Measurements from ENCODE around the gene AQP5. TPM values are rescaled to one million over a fixed set of nuclear protein-coding genes. Genes with fewer than 3 reads are reported as not detected.

The AQP5 gene
- total and polyA plus RNA-seq, 4 donors, result 0.20 to 2.4 (median 1.4) TPM

DNA sequence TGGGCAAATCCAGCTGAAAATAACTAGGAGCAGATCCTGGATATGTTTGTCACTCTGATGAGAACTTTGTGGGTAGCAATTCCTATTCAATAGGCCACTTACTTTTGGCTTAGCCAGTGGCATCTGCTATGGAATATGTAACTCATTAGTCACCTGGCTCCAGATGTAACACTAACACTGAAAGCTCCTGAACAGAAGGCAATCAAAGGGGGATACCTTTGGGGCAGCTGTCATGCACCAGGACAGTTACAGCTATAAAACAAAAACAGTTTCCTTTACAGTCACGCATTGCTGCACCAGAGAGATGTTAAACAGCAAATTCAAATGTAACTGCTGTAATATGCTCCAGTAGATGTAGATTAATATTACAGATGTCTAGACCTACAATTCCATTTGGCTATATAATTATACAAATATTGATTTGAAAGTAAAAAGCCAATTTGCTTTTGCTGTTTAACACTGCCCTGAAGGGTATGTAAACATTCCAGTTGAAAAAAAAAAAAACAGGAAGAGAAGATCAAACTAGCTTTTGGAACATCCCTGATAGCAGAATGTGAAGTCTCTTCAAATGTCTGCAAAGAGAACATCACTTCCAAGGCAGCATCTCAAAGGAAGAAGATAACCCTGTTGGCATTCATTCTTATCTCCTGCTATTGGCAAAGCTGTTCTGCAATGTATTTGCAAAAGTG is 45.2 kb downstream of the AQP5 start:
- DNase-seq (ENCODE audit: low read depth in 4 of 6, low spot score in 6 of 6), result peak in 1 of 6 donors; percentile 68
- H3K36me3 ChIP-seq (ENCODE audit: control insufficient read depth, insufficient read depth, low read length), result peaks cover under 1% of the 10 kb centered on the region
- H3K4me1 ChIP-seq (ENCODE audit: control insufficient read depth, insufficient read depth, low read length), result no peaks in the 10 kb centered on the region
- no peaks in the 10 kb centered on the region for H3K27me3 ChIP-seq (ENCODE audit: control insufficient read depth, insufficient read depth, low read length)
- H3K27ac ChIP-seq (ENCODE audit: low read depth, low read length), result no peak overlapping the region
- no peaks in the 10 kb centered on the region for H3K9me3 ChIP-seq (ENCODE audit: control insufficient read depth, insufficient read depth, low read length)
- no peak overlapping the region for H3K4me3 ChIP-seq (ENCODE audit: low read depth, low read length)
- no CpG with 5 or more reads among the region's 1 CpG for WGBS (ENCODE audit: insufficient coverage)

DNA sequence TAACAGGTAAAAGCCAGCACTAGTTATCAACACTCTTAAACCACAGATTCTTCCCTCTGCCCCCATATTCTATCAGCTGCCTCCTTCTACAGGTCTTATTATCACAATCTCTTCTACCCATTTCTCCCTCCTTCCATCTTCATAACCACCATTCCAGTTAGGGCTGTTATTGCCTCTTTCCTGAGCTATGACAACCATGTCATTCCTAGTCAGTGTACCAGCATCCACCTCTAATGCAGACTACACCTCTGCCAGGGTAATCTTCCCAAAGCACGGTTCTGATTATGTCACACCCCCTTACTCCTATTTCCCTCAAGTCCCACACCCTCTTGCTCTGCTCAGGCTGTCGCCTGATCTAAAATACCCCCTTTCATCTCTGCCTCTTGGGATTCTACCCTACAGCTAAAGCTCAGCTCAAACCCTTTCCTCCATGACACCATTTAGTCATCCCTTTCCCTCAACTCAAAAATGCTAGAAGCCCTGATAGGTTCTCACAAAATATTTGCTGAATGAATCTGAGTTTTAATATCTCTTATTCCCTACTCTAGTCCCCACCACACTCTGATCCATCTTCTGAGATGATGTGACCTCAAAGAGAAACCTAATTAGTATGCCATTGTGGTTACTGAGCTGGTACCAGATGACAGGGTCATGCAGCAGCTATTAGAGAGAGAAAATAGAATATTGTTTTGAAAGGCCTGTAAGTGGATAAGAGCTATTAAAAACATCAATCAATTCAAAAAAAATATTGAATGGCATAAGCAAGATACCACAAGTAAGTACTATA is 51.9 kb downstream of the AQP5 start:
- 68% methylated on average over 2 of the region's 2 CpGs for WGBS (ENCODE audit: insufficient coverage)
- H3K27me3 ChIP-seq (ENCODE audit: control insufficient read depth, insufficient read depth, low read length), result no peaks in the 10 kb centered on the region
- H3K27ac ChIP-seq (ENCODE audit: low read depth, low read length), result no peak overlapping the region
- H3K4me1 ChIP-seq (ENCODE audit: control insufficient read depth, insufficient read depth, low read length), result no peaks in the 10 kb centered on the region
- H3K36me3 ChIP-seq (ENCODE audit: control insufficient read depth, insufficient read depth, low read length), result peaks cover 3% of the 10 kb centered on the region
- no peak for DNase-seq (ENCODE audit: low read depth in 4 of 6, low spot score in 6 of 6)
- H3K4me3 ChIP-seq (ENCODE audit: low read depth, low read length), result no peak overlapping the region
- no peaks in the 10 kb centered on the region for H3K9me3 ChIP-seq (ENCODE audit: control insufficient read depth, insufficient read depth, low read length)

DNA sequence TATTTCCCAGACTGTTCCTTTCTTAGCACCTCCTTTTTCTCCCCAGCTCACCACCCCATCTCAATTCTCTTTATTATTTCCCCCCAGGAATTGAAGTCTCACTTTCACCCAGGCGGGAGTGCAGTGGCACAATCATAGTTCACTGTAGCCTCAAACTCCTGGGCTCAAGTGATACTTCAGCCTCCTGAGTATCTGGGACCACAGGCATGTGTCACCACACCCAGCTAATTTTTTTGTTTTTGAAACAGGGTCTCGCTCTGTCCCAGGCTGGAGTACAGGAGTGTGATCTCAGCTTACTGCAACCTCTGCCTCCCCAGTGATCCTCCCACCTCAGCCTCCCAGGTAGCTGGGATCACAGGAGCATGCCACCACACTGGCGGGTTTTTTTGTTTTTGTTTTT is 52.7 kb downstream of the AQP5 start:
- Histone ChIP-seq H3K27me3 (ENCODE audit: control insufficient read depth, insufficient read depth, low read length) (no peaks in the 10 kb centered on the region), H3K9me3 (ENCODE audit: control insufficient read depth, insufficient read depth, low read length) (no peaks in the 10 kb centered on the region), H3K4me3 (ENCODE audit: low read depth, low read length) (no peak overlapping the region), H3K36me3 (ENCODE audit: control insufficient read depth, insufficient read depth, low read length) (peaks cover 3% of the 10 kb centered on the region), H3K4me1 (ENCODE audit: control insufficient read depth, insufficient read depth, low read length) (no peaks in the 10 kb centered on the region), H3K27ac (ENCODE audit: low read depth, low read length) (no peak overlapping the region)
- DNase-seq (ENCODE audit: low read depth in 4 of 6, low spot score in 6 of 6), result no peak
- WGBS (ENCODE audit: insufficient coverage), result 71% methylated on average over 1 of the region's 3 CpGs

Other genes with a start within 250 kb of the AQP5 start
- 100 to 1,000 TPM; 443 to 497 TPM for gene TMBIM6, start 220.3 kb upstream of the AQP5 start, total RNA-seq
- gene TMBIM6, start 220.3 kb upstream of the AQP5 start, polyA plus RNA-seq (ENCODE audit: insufficient read length in 2 of 2), result 100 to 1,000 TPM; 556 to 601 TPM
- 10 to 100 TPM; 13.4 to 21.0 TPM for gene NCKAP5L, start 133.5 kb upstream of the AQP5 start, total RNA-seq
- gene NCKAP5L, start 133.5 kb upstream of the AQP5 start, polyA plus RNA-seq (ENCODE audit: insufficient read length in 2 of 2), result 10 to 100 TPM; 28.5 to 35.5 TPM
- gene BCDIN3D, start 118.8 kb upstream of the AQP5 start, total RNA-seq, result 1 to 10 TPM; 3.9 to 6.7 TPM
- gene BCDIN3D, start 118.8 kb upstream of the AQP5 start, polyA plus RNA-seq (ENCODE audit: insufficient read length in 2 of 2), result 1 to 10 TPM; 6.7 to 6.8 TPM
- gene FAIM2, start 58.0 kb upstream of the AQP5 start, total RNA-seq, result 10 to 100 TPM; 18.1 to 72.6 TPM
- 100 to 1,000 TPM; 188 to 203 TPM for gene FAIM2, start 58.0 kb upstream of the AQP5 start, polyA plus RNA-seq (ENCODE audit: insufficient read length in 2 of 2)
- not detected for gene AQP2, start 11.1 kb upstream of the AQP5 start, total RNA-seq
- under 1 TPM; 0.44 to 0.47 TPM for gene AQP2, start 11.1 kb upstream of the AQP5 start, polyA plus RNA-seq (ENCODE audit: insufficient read length in 2 of 2)
- 1 to 10 TPM; 2.1 to 2.3 TPM for gene AQP6, start 11.1 kb downstream of the AQP5 start, total RNA-seq
- 1 to 10 TPM; 7.3 to 9.2 TPM for gene AQP6, start 11.1 kb downstream of the AQP5 start, polyA plus RNA-seq (ENCODE audit: insufficient read length in 2 of 2)
- gene RACGAP1, start 63.6 kb downstream of the AQP5 start, total RNA-seq, result 10 to 100 TPM; 32.1 to 38.4 TPM
- 10 to 100 TPM; 42.7 to 46.2 TPM for gene RACGAP1, start 63.6 kb downstream of the AQP5 start, polyA plus RNA-seq (ENCODE audit: insufficient read length in 2 of 2)
- gene ASIC1, start 95.7 kb downstream of the AQP5 start, total RNA-seq, result 10 to 100 TPM; 14.3 to 25.1 TPM
- 100 to 1,000 TPM; 134 to 148 TPM for gene ASIC1, start 95.7 kb downstream of the AQP5 start, polyA plus RNA-seq (ENCODE audit: insufficient read length in 2 of 2)
- 10 to 100 TPM; 34.7 to 52.3 TPM for gene SMARCD1, start 123.5 kb downstream of the AQP5 start, total RNA-seq
- gene SMARCD1, start 123.5 kb downstream of the AQP5 start, polyA plus RNA-seq (ENCODE audit: insufficient read length in 2 of 2), result 100 to 1,000 TPM; 126 to 133 TPM
- 10 to 100 TPM; 14.8 to 19.5 TPM for gene GPD1, start 142.1 kb downstream of the AQP5 start, total RNA-seq
- 10 to 100 TPM; 39.1 to 52.6 TPM for gene GPD1, start 142.1 kb downstream of the AQP5 start, polyA plus RNA-seq (ENCODE audit: insufficient read length in 2 of 2)
- 10 to 100 TPM; 23.8 to 74.8 TPM for gene COX14, start 150.4 kb downstream of the AQP5 start, total RNA-seq
- 10 to 100 TPM; 48.4 to 49.0 TPM for gene COX14, start 150.4 kb downstream of the AQP5 start, polyA plus RNA-seq (ENCODE audit: insufficient read length in 2 of 2)
- gene CERS5, start 205.5 kb downstream of the AQP5 start, total RNA-seq, result 10 to 100 TPM; 74.9 to 79.5 TPM
- 100 to 1,000 TPM; 108 to 122 TPM for gene CERS5, start 205.5 kb downstream of the AQP5 start, polyA plus RNA-seq (ENCODE audit: insufficient read length in 2 of 2)

Measured in spinal cord (tissue), 10 donors.